Mucosa of rectum (tissue), 2 donors: ENCODE measurements around the gene NRXN2.
"Not testable (repeated sequence)": the region's sequence is repeated elsewhere in the genome, so short reads cannot be mapped to it uniquely, and the experiment has no call there.

Experiments used
- H3K27ac ChIP-seq, 2 donors: one replicate each; pipeline ENCODE4 v1.7.0; 2013; ENCODE audit warnings: inconsistent platforms in 2 of 2, low read depth in 2 of 2, low read length in 2 of 2
- H3K27me3 ChIP-seq, 2 donors: one replicate each; pipeline ENCODE4 v1.7.0; 2013; ENCODE audit warnings: low read length in 2 of 2; ENCODE audit not compliant: control insufficient read depth in 2 of 2, insufficient read depth in 2 of 2
- H3K36me3 ChIP-seq, 2 donors: one replicate each; pipeline ENCODE4 v1.7.0; 2013; ENCODE audit warnings: low read length in 2 of 2; ENCODE audit not compliant: control insufficient read depth in 2 of 2, insufficient read depth in 2 of 2
- H3K4me1 ChIP-seq, 2 donors: one replicate each; pipeline ENCODE4 v1.7.0; 2013; ENCODE audit warnings: low read length in 2 of 2, mild to moderate bottlenecking in 1 of 2; ENCODE audit not compliant: control insufficient read depth in 2 of 2, insufficient read depth in 2 of 2
- H3K4me3 ChIP-seq, 2 donors: one replicate each; pipeline ENCODE4 v1.7.0; 2013; ENCODE audit warnings: low read length in 2 of 2
- H3K9ac ChIP-seq, 2 donors: one replicate each; pipeline ENCODE4 v1.7.0; 2013; ENCODE audit warnings: low read length in 2 of 2, low read depth in 1 of 2, mild to moderate bottlenecking in 1 of 2
- H3K9me3 ChIP-seq, 2 donors: one replicate each; pipeline ENCODE4 v1.7.0; 2013; ENCODE audit warnings: low read length in 2 of 2; ENCODE audit not compliant: control insufficient read depth in 2 of 2
- donor health status: healthy.
- donor health status: Normal muscosa, but diverticular disease.

NRXN2 gene

GRCh38 chr11:64675450-64676260 is 47.3 kb downstream of the NRXN2 start:
- no peak overlapping the region for H3K27ac ChIP-seq
- no peaks in the 10 kb centered on the region for H3K36me3 ChIP-seq
- H3K4me1 ChIP-seq: peaks cover 3 to 7% of the 10 kb centered on the region in 2 donors
- H3K4me3 ChIP-seq: no peak overlapping the region
- H3K9me3 ChIP-seq: no peaks in the 10 kb centered on the region
- peaks cover 19 to 24% of the 10 kb centered on the region in 2 donors for H3K27me3 ChIP-seq
- no peak overlapping the region for H3K9ac ChIP-seq

DNA sequence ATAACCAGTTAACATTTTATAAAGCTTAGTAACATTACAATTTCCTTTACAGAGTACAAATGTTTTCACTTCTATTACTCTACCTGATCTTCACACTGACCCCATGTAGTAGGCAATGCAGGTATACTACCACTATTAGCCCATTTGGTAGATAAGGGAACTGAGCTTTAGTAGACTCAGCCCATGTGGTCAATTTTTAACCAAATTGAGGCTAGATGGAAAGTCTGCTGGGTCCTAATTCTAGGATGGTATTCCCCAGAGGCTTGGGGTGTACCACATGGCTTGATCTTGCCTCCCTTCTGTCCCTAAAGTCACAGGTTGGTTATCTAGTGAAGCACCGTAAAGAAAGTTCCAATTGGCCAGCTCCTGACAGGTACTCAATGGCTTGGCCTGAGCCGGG is 48.2 kb downstream of the NRXN2 start:
- no peak overlapping the region for H3K27ac ChIP-seq
- no peaks in the 10 kb centered on the region for H3K36me3 ChIP-seq
- H3K4me3 ChIP-seq: no peak overlapping the region
- no peak overlapping the region for H3K9ac ChIP-seq
- no peaks in the 10 kb centered on the region for H3K9me3 ChIP-seq
- peaks cover 21 to 24% of the 10 kb centered on the region in 2 donors for H3K27me3 ChIP-seq
- H3K4me1 ChIP-seq: peaks cover 6 to 11% of the 10 kb centered on the region in 2 donors

DNA sequence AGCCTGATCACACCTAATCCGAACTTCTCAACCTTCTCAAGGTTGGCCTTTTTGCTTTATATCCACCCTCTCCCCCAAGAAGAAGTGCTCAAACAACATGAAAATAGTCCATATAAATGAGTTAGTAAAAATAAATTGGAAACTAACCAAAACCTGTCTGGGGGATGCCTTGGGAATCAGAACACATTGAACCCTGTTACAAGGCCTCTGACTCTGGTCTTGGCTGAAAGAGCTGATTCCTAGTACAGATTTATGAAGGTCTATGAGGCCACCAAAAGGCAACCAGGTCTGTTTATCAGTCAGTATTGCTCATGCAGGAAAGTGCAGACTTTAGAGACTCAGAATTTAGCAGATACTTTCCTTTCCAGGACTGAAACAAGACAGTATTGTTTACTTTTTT is 49.7 kb downstream of the NRXN2 start:
- peaks cover 6 to 11% of the 10 kb centered on the region in 2 donors for H3K4me1 ChIP-seq
- peaks cover 19 to 24% of the 10 kb centered on the region in 2 donors for H3K27me3 ChIP-seq
- H3K9me3 ChIP-seq: no peaks in the 10 kb centered on the region

DNA sequence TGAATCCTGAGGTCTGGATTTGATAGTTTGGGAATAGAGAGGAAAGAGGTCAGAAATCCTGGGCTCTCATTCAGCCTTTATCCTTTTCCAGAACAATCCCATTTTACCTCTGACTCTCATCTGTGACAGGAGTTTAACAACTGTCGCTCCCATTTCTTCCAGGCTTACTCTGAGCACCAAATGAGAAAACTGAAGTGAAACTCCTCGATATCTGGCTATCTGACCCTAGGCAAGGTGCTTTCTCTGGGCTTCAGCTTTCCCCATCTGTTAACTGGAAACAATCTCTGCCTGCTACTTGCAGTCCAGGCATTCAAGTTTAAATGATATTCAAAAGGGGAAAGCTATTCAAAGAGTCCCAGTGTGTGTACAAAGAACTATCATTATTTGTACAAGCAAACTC is 50.1 kb downstream of the NRXN2 start:
- no peak overlapping the region for H3K27ac ChIP-seq
- H3K36me3 ChIP-seq: no peaks in the 10 kb centered on the region
- H3K9me3 ChIP-seq: no peaks in the 10 kb centered on the region
- no peak overlapping the region for H3K4me3 ChIP-seq
- H3K9ac ChIP-seq: no peak overlapping the region
- peaks cover 6 to 11% of the 10 kb centered on the region in 2 donors for H3K4me1 ChIP-seq
- peaks cover 18 to 23% of the 10 kb centered on the region in 2 donors for H3K27me3 ChIP-seq

More for the DNA sequence above, 49.7 kb downstream of the NRXN2 start:
- Histone ChIP-seq H3K4me3 (no peak overlapping the region), H3K9ac (no peak overlapping the region), H3K36me3 (no peaks in the 10 kb centered on the region), H3K27ac (no peak overlapping the region)

GRCh38 chr11:64670975-64671374 is 52.0 kb downstream of the NRXN2 start:
- no peak overlapping the region for H3K27ac ChIP-seq
- H3K4me1 ChIP-seq: peaks cover 6 to 11% of the 10 kb centered on the region in 2 donors
- no peaks in the 10 kb centered on the region for H3K36me3 ChIP-seq
- peaks cover 7 to 15% of the 10 kb centered on the region in 2 donors for H3K27me3 ChIP-seq
- no peak overlapping the region for H3K4me3 ChIP-seq
- H3K9me3 ChIP-seq: no peaks in the 10 kb centered on the region
- no peak overlapping the region for H3K9ac ChIP-seq

- peaks cover 2 to 4% of the 10 kb centered on the region in 2 donors for H3K27me3 ChIP-seq
- H3K4me1 ChIP-seq: peaks cover 6 to 11% of the 10 kb centered on the region in 2 donors
- no peak overlapping the region for H3K9ac ChIP-seq
- no peaks in the 10 kb centered on the region for H3K36me3 ChIP-seq
- no peak overlapping the region for H3K27ac ChIP-seq
- no peak overlapping the region for H3K4me3 ChIP-seq
- H3K9me3 ChIP-seq: no peaks in the 10 kb centered on the region
Observed at GRCh38 chr11:64667154-64667745, 55.7 kb downstream of the NRXN2 start.

DNA sequence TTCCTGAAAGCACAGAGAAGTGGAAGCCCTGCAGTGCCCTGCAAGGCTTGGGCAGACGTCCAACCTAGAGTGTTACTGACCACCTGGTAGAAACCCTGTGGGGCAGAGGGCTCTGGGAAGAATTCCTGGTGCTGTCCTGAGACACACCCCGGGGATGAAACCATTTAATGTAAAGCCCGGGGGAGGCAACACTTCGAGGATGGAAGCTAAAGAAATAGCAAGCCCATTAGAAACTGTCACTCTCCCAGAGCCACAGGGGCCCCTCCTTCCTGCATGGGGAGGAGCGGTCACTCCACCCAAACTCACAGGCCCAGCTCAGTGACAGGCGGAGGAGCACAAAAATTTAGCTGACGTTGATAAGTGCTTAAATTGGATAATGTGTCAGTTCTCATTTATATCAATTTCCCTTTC is 57.6 kb downstream of the NRXN2 start:
- H3K9ac ChIP-seq: no peak overlapping the region
- H3K36me3 ChIP-seq: no peaks in the 10 kb centered on the region
- peaks cover 1 to 2% of the 10 kb centered on the region in 2 donors for H3K4me1 ChIP-seq
- H3K4me3 ChIP-seq: no peak overlapping the region
- H3K9me3 ChIP-seq: no peaks in the 10 kb centered on the region
- no peak overlapping the region for H3K27ac ChIP-seq
- H3K27me3 ChIP-seq: peaks cover 0 to 2% of the 10 kb centered on the region in 2 donors

- H3K9me3 ChIP-seq, H3K9ac ChIP-seq, H3K4me1 ChIP-seq, H3K27me3 ChIP-seq, H3K27ac ChIP-seq, H3K36me3 ChIP-seq, H3K4me3 ChIP-seq: not testable (repeated sequence)
Observed at GRCh38 chr11:64664236-64664870, 58.6 kb downstream of the NRXN2 start.

DNA sequence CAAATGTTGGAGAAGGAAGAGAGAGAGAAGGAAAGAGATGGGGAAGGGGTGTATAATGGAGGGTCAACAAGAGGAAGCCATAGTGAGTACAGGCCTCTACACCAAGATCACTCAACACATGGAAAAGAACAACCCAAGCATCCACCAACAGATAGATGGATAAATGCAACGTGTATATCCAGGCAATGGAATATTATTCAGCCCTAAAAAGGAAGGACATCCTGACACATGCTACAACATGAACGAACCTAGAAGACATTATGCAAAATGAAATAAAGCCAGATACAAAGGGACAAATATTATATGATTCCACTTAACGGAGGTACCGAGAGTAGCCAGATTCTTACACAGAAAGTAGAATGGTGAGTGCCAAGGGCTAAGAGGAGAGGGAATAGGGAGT is 59.3 kb downstream of the NRXN2 start:
- Histone ChIP-seq H3K4me1 (no peaks in the 10 kb centered on the region), H3K27me3 (peaks cover 0 to 2% of the 10 kb centered on the region in 2 donors), H3K9me3 (no peaks in the 10 kb centered on the region), H3K9ac (no peak overlapping the region), H3K4me3 (no peak overlapping the region), H3K27ac (no peak overlapping the region), H3K36me3 (no peaks in the 10 kb centered on the region)

GRCh38 chr11:64661614-64662013 is 61.4 kb downstream of the NRXN2 start:
- Histone ChIP-seq H3K27ac (no peak overlapping the region), H3K36me3 (no peaks in the 10 kb centered on the region), H3K9ac (no peak overlapping the region), H3K4me3 (no peak overlapping the region), H3K4me1 (no peaks in the 10 kb centered on the region), H3K9me3 (no peaks in the 10 kb centered on the region), H3K27me3 (peaks cover 0 to 2% of the 10 kb centered on the region in 2 donors)
